Immature natural killer cell (primary cell): ENCODE data around the gene VSTM4. TPM values are rescaled to one million over a fixed set of nuclear protein-coding genes. Genes with fewer than 3 reads are reported as not detected.

Source experiments
- DNase-seq, 3 donors: peaks; one replicate each; pipeline ENCODE4 v3.0.0; 2022; ENCODE audit warnings: mixed read lengths in 1 of 3
- H3K27ac Mint-ChIP-seq, 6 donors: one replicate each; pipeline ENCODE4 v1.8.0; 2020; ENCODE audit warnings: mixed read lengths in 6 of 6, mild to moderate bottlenecking in 5 of 6, inconsistent platforms in 4 of 6, moderate library complexity in 3 of 6
- H3K27me3 Mint-ChIP-seq, 3 donors: one replicate each; pipeline ENCODE4 v1.8.0; 2020 to 2021; ENCODE audit warnings: low read depth in 3 of 3, mild to moderate bottlenecking in 3 of 3, mixed read lengths in 3 of 3, moderate library complexity in 3 of 3, inconsistent platforms in 1 of 3
- H3K36me3 Mint-ChIP-seq, 3 donors: one replicate each; pipeline ENCODE4 v1.8.0; 2020; ENCODE audit warnings: mixed read lengths in 3 of 3, inconsistent platforms in 2 of 3, mild to moderate bottlenecking in 2 of 3
- H3K4me1 Mint-ChIP-seq, 2 donors: one replicate each; pipeline ENCODE4 v1.8.0; 2020; ENCODE audit warnings: inconsistent platforms in 2 of 2, mild to moderate bottlenecking in 2 of 2, mixed read lengths in 2 of 2, moderate library complexity in 1 of 2
- H3K4me3 Mint-ChIP-seq, 5 donors: one replicate each; pipeline ENCODE4 v1.8.0; 2020; ENCODE audit warnings: mild to moderate bottlenecking in 5 of 5, mixed read lengths in 5 of 5, inconsistent platforms in 3 of 5, moderate library complexity in 3 of 5
- H3K9me3 Mint-ChIP-seq, 6 donors: one replicate each; pipeline ENCODE4 v1.8.0; 2020; ENCODE audit warnings: mild to moderate bottlenecking in 6 of 6, mixed read lengths in 6 of 6, inconsistent platforms in 4 of 6, moderate library complexity in 3 of 6
- polyA plus RNA-seq, 3 donors: library from polyadenylated mRNA; unstranded; fragments of 300-500 nt; fragmentation: Illumina TruSeq; gene quantifications; one replicate each; pipeline ENCODE4 v1.2.3, GENCODE V29; 2021

VSTM4 gene
- polyA plus RNA-seq, 3 donors from 2014 or later, result 0.03 to 0.12 TPM; not detected in 1

GRCh38 chr10:49076741-49077521 is 38.4 kb downstream of the VSTM4 start:
- Mint-ChIP-seq H3K27me3 (peaks cover 0 to 7% (median 0%) of the 10 kb centered on the region in 3 donors), H3K4me1 (peaks cover 0 to 14% of the 10 kb centered on the region in 2 donors), H3K9me3 (no peaks in the 10 kb centered on the region), H3K36me3 (no peaks in the 10 kb centered on the region), H3K4me3 (no peak overlapping the region), H3K27ac (no peak overlapping the region)
- no peak for DNase-seq

GRCh38 chr10:49076319-49076718 is 39.0 kb downstream of the VSTM4 start:
- no peak for DNase-seq
- H3K9me3 Mint-ChIP-seq, result no peaks in the 10 kb centered on the region
- H3K4me3 Mint-ChIP-seq, result no peak overlapping the region
- H3K36me3 Mint-ChIP-seq, result no peaks in the 10 kb centered on the region
- no peak overlapping the region for H3K27ac Mint-ChIP-seq
- H3K4me1 Mint-ChIP-seq, result peaks cover 0 to 14% of the 10 kb centered on the region in 2 donors
- H3K27me3 Mint-ChIP-seq, result peaks cover 0 to 7% (median 0%) of the 10 kb centered on the region in 3 donors

GRCh38 chr10:49075743-49076142 is 39.6 kb downstream of the VSTM4 start:
- H3K4me3 Mint-ChIP-seq, result no peak overlapping the region
- no peaks in the 10 kb centered on the region for H3K9me3 Mint-ChIP-seq
- DNase-seq, result no peak
- peaks cover 0 to 14% of the 10 kb centered on the region in 2 donors for H3K4me1 Mint-ChIP-seq
- H3K27me3 Mint-ChIP-seq, result peaks cover 0 to 7% (median 2%) of the 10 kb centered on the region in 3 donors
- H3K27ac Mint-ChIP-seq, result no peak overlapping the region
- no peaks in the 10 kb centered on the region for H3K36me3 Mint-ChIP-seq

GRCh38 chr10:49074836-49075682 is 40.3 kb downstream of the VSTM4 start:
- H3K27me3 Mint-ChIP-seq, result peaks cover 0 to 7% (median 2%) of the 10 kb centered on the region in 3 donors
- DNase-seq, result no peak
- H3K4me3 Mint-ChIP-seq, result no peak overlapping the region
- peaks cover 0 to 14% of the 10 kb centered on the region in 2 donors for H3K4me1 Mint-ChIP-seq
- no peak overlapping the region for H3K27ac Mint-ChIP-seq
- no peaks in the 10 kb centered on the region for H3K9me3 Mint-ChIP-seq
- H3K36me3 Mint-ChIP-seq, result no peaks in the 10 kb centered on the region

- H3K4me1 Mint-ChIP-seq, result peaks cover 0 to 14% of the 10 kb centered on the region in 2 donors
- DNase-seq, result no peak
- H3K4me3 Mint-ChIP-seq, result no peak overlapping the region
- H3K9me3 Mint-ChIP-seq, result no peaks in the 10 kb centered on the region
- peaks cover 2 to 7% (median 2%) of the 10 kb centered on the region in 3 donors for H3K27me3 Mint-ChIP-seq
- H3K27ac Mint-ChIP-seq, result no peak overlapping the region
- H3K36me3 Mint-ChIP-seq, result no peaks in the 10 kb centered on the region
These were observed 43.0 kb downstream of the VSTM4 start for GRCh38 chr10:49072166-49072885.

GRCh38 chr10:49071160-49071761 is 44.1 kb downstream of the VSTM4 start:
- DNase-seq, result no peak
- no peak overlapping the region for H3K4me3 Mint-ChIP-seq
- H3K36me3 Mint-ChIP-seq, result no peaks in the 10 kb centered on the region
- H3K9me3 Mint-ChIP-seq, result no peaks in the 10 kb centered on the region
- peaks cover 0 to 9% of the 10 kb centered on the region in 2 donors for H3K4me1 Mint-ChIP-seq
- H3K27me3 Mint-ChIP-seq, result peaks cover 2% of the 10 kb centered on the region in 3 donors
- H3K27ac Mint-ChIP-seq, result no peak overlapping the region

GRCh38 chr10:49070701-49071100 is 44.6 kb downstream of the VSTM4 start:
- no peaks in the 10 kb centered on the region for H3K9me3 Mint-ChIP-seq
- H3K36me3 Mint-ChIP-seq, result no peaks in the 10 kb centered on the region
- no peak overlapping the region for H3K27ac Mint-ChIP-seq
- no peak for DNase-seq
- no peak overlapping the region for H3K4me3 Mint-ChIP-seq
- H3K4me1 Mint-ChIP-seq, result peaks cover 0 to 9% of the 10 kb centered on the region in 2 donors
- H3K27me3 Mint-ChIP-seq, result peaks cover 2% of the 10 kb centered on the region in 3 donors

GRCh38 chr10:49068672-49069217 is 46.6 kb downstream of the VSTM4 start:
- no peak overlapping the region for H3K27ac Mint-ChIP-seq
- no peaks in the 10 kb centered on the region for H3K36me3 Mint-ChIP-seq
- H3K4me1 Mint-ChIP-seq, result peaks cover 0 to 9% of the 10 kb centered on the region in 2 donors
- peaks cover 2 to 6% (median 3%) of the 10 kb centered on the region in 3 donors for H3K27me3 Mint-ChIP-seq
- DNase-seq, result no peak
- H3K9me3 Mint-ChIP-seq, result peaks cover 0 to 3% (median 0%) of the 10 kb centered on the region in 6 donors
- no peak overlapping the region for H3K4me3 Mint-ChIP-seq

GRCh38 chr10:49068209-49068608 is 47.1 kb downstream of the VSTM4 start:
- no peak overlapping the region for H3K4me3 Mint-ChIP-seq
- DNase-seq, result no peak
- H3K36me3 Mint-ChIP-seq, result no peaks in the 10 kb centered on the region
- peaks cover 0 to 6% (median 0%) of the 10 kb centered on the region in 6 donors for H3K9me3 Mint-ChIP-seq
- peaks cover 0 to 9% of the 10 kb centered on the region in 2 donors for H3K4me1 Mint-ChIP-seq
- peaks cover 2 to 8% (median 3%) of the 10 kb centered on the region in 3 donors for H3K27me3 Mint-ChIP-seq
- no peak overlapping the region for H3K27ac Mint-ChIP-seq

GRCh38 chr10:49066944-49067730 is 48.2 kb downstream of the VSTM4 start:
- Mint-ChIP-seq H3K4me1 (no peaks in the 10 kb centered on the region), H3K9me3 (peaks cover 0 to 15% (median 8%) of the 10 kb centered on the region in 6 donors), H3K36me3 (peaks cover 6 to 7% (median 6%) of the 10 kb centered on the region in 3 donors), H3K27ac (no peak overlapping the region), H3K4me3 (no peak overlapping the region), H3K27me3 (peaks cover 2 to 9% (median 3%) of the 10 kb centered on the region in 3 donors)
- DNase-seq, result no peak

- H3K36me3 Mint-ChIP-seq, result peaks cover 10 to 12% (median 12%) of the 10 kb centered on the region in 3 donors
- H3K27me3 Mint-ChIP-seq, result peaks cover 3 to 8% (median 5%) of the 10 kb centered on the region in 3 donors
- H3K9me3 Mint-ChIP-seq, result peaks cover 4 to 30% (median 14%) of the 10 kb centered on the region in 6 donors
- DNase-seq, result no peak
- H3K27ac Mint-ChIP-seq, result no peak overlapping the region
- H3K4me1 Mint-ChIP-seq, result no peaks in the 10 kb centered on the region
- H3K4me3 Mint-ChIP-seq, result no peak overlapping the region
These were observed 53.1 kb downstream of the VSTM4 start for GRCh38 chr10:49062229-49062628.

GRCh38 chr10:49061667-49062066 is 53.7 kb downstream of the VSTM4 start:
- Mint-ChIP-seq H3K27me3 (peaks cover 3 to 8% (median 5%) of the 10 kb centered on the region in 3 donors), H3K9me3 (peaks cover 6 to 30% (median 14%) of the 10 kb centered on the region in 6 donors), H3K36me3 (peaks cover 10 to 12% (median 12%) of the 10 kb centered on the region in 3 donors), H3K27ac (no peak overlapping the region), H3K4me3 (no peak overlapping the region), H3K4me1 (no peaks in the 10 kb centered on the region)
- no peak for DNase-seq
